Progenitor cell of endocrine pancreas (in vitro differentiated cells): ENCODE results near the gene PGM2. TPM values are rescaled to one million over a fixed set of nuclear protein-coding genes. Genes with fewer than 3 reads are reported as not detected.

Experiments
- DNase-seq: peaks from one replicate; pipeline ENCODE4 v3.0.0; 2021; ENCODE audit warnings: low spot score; ENCODE audit not compliant: unreplicated experiment
- H3K27ac Mint-ChIP-seq: 2 replicates; pipeline ENCODE4 v1.8.0; 2021; ENCODE audit warnings: mild to moderate bottlenecking, moderate library complexity, mixed read lengths
- H3K27me3 Mint-ChIP-seq: 2 replicates; pipeline ENCODE4 v1.8.0; 2021; ENCODE audit warnings: mixed read lengths
- H3K36me3 Mint-ChIP-seq: 2 replicates; pipeline ENCODE4 v1.8.0; 2022; ENCODE audit warnings: mixed read lengths; ENCODE audit not compliant: insufficient read depth
- H3K4me1 Mint-ChIP-seq: 2 replicates; pipeline ENCODE4 v1.8.0; 2021; ENCODE audit warnings: low read depth, mixed read lengths
- H3K4me3 Mint-ChIP-seq: 2 replicates; pipeline ENCODE4 v1.8.0; 2021; ENCODE audit warnings: low read depth, mild to moderate bottlenecking, moderate library complexity, mixed read lengths
- H3K9me3 Mint-ChIP-seq: 2 replicates; pipeline ENCODE4 v1.8.0; 2021; ENCODE audit warnings: low read depth, mixed read lengths
- total RNA-seq: library from RNA; stranded (reverse); gene quantifications from 2 replicates; pipeline ENCODE4 v1.2.1, GENCODE V29; 2021
- TF ChIP-seq, protein P1 (sequence below): fragments of 200-600 bp; sonication (generic); IDR thresholded peaks from one replicate; pipeline ENCODE4 v1.5.0; 2021; ENCODE audit warnings: antibody characterized with exemption, mild to moderate bottlenecking; ENCODE audit not compliant: unreplicated experiment

The PGM2 gene
- total RNA-seq, 1 donor from 2014 or later = 25.9 TPM

DNA sequence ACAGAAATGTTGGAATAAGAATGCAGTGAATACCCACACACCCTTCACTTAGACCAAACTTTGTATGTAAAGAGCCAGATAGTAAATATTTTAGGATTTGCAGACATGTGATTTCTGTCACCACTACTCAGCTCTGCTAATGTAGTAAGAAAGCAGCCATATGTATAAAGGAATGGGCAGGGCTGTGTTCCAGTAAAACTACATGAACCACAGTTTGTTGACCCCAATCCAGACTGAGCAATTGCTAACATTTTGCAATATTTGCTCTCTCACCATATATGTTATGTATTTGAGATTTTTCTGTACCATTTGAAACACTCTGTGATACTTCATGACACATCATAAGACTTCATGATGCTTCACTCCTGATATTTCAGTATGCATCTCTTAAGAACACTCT, 32.4 kb downstream of the PGM2 start:
- H3K9me3 Mint-ChIP-seq = no peaks in the 10 kb centered on the region
- H3K36me3 Mint-ChIP-seq = peaks cover 8% of the 10 kb centered on the region
- H3K27me3 Mint-ChIP-seq = no peaks in the 10 kb centered on the region
- no peak for DNase-seq
- TF ChIP-seq, protein P1, sequence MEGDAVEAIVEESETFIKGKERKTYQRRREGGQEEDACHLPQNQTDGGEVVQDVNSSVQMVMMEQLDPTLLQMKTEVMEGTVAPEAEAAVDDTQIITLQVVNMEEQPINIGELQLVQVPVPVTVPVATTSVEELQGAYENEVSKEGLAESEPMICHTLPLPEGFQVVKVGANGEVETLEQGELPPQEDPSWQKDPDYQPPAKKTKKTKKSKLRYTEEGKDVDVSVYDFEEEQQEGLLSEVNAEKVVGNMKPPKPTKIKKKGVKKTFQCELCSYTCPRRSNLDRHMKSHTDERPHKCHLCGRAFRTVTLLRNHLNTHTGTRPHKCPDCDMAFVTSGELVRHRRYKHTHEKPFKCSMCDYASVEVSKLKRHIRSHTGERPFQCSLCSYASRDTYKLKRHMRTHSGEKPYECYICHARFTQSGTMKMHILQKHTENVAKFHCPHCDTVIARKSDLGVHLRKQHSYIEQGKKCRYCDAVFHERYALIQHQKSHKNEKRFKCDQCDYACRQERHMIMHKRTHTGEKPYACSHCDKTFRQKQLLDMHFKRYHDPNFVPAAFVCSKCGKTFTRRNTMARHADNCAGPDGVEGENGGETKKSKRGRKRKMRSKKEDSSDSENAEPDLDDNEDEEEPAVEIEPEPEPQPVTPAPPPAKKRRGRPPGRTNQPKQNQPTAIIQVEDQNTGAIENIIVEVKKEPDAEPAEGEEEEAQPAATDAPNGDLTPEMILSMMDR = no peak
- H3K4me3 Mint-ChIP-seq = no peak overlapping the region
- H3K4me1 Mint-ChIP-seq = no peaks in the 10 kb centered on the region
- no peak overlapping the region for H3K27ac Mint-ChIP-seq

GRCh38 chr4:37860266-37860665, 33.8 kb downstream of the PGM2 start:
- Mint-ChIP-seq H3K4me1 (no peaks in the 10 kb centered on the region), H3K27ac (no peak overlapping the region), H3K4me3 (no peak overlapping the region), H3K27me3 (no peaks in the 10 kb centered on the region), H3K9me3 (no peaks in the 10 kb centered on the region), H3K36me3 (peaks cover 8% of the 10 kb centered on the region)
- no peak for DNase-seq
- TF ChIP-seq, protein P1 = no peak

DNA sequence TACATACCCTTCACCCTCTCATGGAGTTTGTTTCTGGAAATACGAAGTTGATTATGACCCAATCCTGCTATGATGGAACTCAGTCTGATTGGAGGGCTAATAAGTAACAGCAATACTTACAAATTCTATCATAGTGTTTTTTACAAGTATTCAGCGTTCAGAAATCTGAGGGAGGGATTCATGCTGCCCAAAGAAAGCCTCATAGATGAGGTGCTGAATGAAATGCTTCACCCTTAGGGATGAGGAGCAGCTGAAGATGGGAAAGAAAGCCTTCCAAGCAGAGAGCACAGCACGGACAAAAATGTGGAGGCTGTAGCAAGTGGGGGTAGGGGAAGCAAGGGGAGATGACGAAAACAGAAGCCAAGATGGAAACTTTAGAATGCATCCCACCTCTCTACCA, 36.5 kb downstream of the PGM2 start:
- no peaks in the 10 kb centered on the region for H3K27me3 Mint-ChIP-seq
- peaks cover 5% of the 10 kb centered on the region for H3K9me3 Mint-ChIP-seq
- H3K27ac Mint-ChIP-seq = no peak overlapping the region
- TF ChIP-seq, protein P1 = no peak
- no peak overlapping the region for H3K4me3 Mint-ChIP-seq
- no peaks in the 10 kb centered on the region for H3K4me1 Mint-ChIP-seq
- no peak for DNase-seq
- H3K36me3 Mint-ChIP-seq = peaks cover 18% of the 10 kb centered on the region

DNA sequence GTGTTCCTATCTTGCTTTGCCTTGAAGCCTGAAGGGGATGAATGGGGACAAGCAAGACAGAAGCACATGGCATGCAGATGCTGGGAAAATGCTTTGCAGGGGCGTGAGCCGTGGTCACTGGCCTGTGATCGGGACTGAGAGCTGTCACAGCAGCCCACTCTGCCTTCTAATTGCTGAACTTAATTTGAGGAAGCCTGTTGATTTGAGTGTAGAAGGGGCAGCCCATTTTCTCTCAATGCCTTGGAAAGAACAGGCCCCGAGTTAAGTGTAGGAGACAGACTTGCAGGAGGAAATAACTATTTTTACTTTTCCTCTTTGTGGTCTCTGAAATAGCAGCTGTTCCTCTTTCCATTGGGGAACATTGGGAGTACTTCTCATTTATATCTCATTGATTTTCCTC, 38.3 kb downstream of the PGM2 start:
- no peak overlapping the region for H3K4me3 Mint-ChIP-seq
- DNase-seq = no peak
- TF ChIP-seq, protein P1 = no peak

DNA sequence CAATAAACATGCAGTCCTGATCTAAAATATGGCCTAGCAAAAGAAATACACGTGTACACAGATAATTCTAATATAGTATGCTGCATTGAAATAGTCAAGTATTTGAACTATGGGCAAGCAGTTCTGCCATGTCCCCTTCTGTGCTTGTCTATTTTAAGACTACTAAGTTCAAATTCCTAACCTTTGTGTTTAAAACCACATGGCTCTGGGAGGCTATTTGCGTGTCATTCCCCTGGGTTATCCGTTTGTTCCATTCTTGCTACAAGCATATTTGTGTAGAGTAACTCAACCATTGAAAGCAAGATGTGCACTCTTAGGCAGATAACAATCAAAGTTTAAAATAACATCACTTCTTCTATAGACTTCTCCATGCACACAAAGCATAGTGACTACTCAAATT, 39.0 kb downstream of the PGM2 start:
- Mint-ChIP-seq H3K4me3 (no peak overlapping the region), H3K27ac (no peak overlapping the region), H3K27me3 (no peaks in the 10 kb centered on the region), H3K4me1 (no peaks in the 10 kb centered on the region), H3K36me3 (peaks cover 18% of the 10 kb centered on the region), H3K9me3 (peaks cover 5% of the 10 kb centered on the region)
- TF ChIP-seq, protein P1 = no peak
- no peak for DNase-seq

More for the DNA sequence above, 38.3 kb downstream of the PGM2 start:
- no peaks in the 10 kb centered on the region for H3K27me3 Mint-ChIP-seq
- peaks cover 5% of the 10 kb centered on the region for H3K9me3 Mint-ChIP-seq
- H3K27ac Mint-ChIP-seq = no peak overlapping the region
- no peaks in the 10 kb centered on the region for H3K4me1 Mint-ChIP-seq
- peaks cover 18% of the 10 kb centered on the region for H3K36me3 Mint-ChIP-seq
